Sciatic nerve (tissue), 2 donors: ENCODE results near the gene GKN1. TPM values are rescaled to one million over a fixed set of nuclear protein-coding genes. Genes with fewer than 3 reads are reported as not detected.

ENCODE experiments used
- ATAC-seq: fragments of 200-7000 bp; cut with Tn5 transposase; one replicate; pipeline ENCODE4 v1.9.1; 2020; ENCODE audit warnings: mild to moderate bottlenecking, moderate library complexity
- DNase-seq: peaks from one replicate; pipeline ENCODE4 v3.0.0-alpha.2; 2020; ENCODE audit warnings: low spot score
- intact Hi-C: fragments of 100-400 bp; cut with DNase I; formaldehyde crosslinking; loops from one replicate; pipeline ENCODE4 v1.14.2; 2022
- total RNA-seq: library from RNA; stranded (reverse); fragmentation: NEBNext Ultra II Directional; extraction: Animal tissue kit (Norgen Biotek cat#: 25700); gene quantifications from one replicate; pipeline ENCODE4 v1.2.1, GENCODE V29; 2021
- donor health status: DM: no; HTN: no; CAD: no.
- donor health status: DM: no; HTN: no; CAD: no.

Gene GKN1
- total RNA-seq, 1 donor from 2014 or later, result not detected

DNA sequence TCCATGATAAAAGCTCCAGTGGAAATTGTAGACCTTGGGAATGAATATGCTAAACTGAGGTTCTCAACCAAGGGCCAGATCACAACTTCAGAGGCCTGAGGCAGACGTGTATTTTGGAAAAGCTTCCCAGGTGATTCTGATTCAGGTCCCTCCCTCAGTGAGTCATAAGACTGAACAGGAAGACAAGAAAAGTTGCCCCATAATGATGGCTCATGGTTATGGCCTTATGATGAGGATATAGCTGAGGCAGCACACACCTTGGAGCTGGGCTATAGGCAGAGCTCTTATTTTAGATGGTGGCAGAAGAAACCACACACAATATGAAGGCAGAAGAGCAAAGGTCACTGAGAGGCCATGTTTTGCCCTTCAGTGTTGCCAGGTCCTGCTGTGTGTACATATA lies 48.1 kb downstream of the GKN1 start:
- ATAC-seq, result no peak

DNA sequence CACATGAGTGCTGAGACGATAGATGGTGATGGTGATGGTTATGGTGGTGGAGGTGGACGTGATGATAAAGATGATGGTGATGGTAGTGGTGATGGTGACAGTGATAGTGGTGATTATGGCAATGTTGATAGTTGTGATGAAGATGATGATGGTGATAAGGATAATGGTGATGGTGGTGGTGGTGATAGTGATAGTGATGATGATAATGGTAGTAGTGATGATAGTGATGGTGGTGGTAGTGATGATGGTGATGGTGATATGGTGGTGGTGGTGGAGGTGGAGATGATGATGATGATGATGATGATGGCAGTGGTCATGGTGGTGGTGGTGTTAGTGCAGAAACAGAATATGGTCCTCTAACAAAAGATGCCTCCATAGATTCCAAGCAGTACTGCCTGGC lies 48.8 kb downstream of the GKN1 start:
- ATAC-seq, result no peak
- intact Hi-C loops, result no loop called here

More for the DNA sequence above, 48.1 kb downstream of the GKN1 start:
- intact Hi-C loops, result no loop called here
- DNase-seq, result no peak

DNA sequence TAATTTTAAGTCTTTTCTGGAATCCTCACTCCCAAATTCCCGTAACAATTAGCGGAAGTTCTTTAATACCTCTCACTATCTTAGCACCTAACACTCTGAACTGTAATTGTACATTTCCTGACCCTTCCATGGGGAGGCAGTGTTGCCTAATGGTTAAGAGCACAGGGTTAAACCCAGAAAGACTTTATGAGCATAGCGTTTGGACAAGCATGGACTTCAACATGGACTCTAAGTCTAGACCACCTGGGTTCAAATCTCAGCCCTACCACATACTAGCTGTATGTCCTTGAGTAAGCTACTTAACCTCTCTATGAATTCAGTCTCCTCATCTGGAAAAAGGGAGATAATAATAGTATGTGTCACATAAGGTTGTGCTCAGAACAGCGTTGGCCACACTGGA lies 51.6 kb downstream of the GKN1 start:
- intact Hi-C loops, result no loop called here
- ATAC-seq, result peak; percentile 67
- DNase-seq, result no peak

More for the DNA sequence above, 48.8 kb downstream of the GKN1 start:
- no peak for DNase-seq

DNA sequence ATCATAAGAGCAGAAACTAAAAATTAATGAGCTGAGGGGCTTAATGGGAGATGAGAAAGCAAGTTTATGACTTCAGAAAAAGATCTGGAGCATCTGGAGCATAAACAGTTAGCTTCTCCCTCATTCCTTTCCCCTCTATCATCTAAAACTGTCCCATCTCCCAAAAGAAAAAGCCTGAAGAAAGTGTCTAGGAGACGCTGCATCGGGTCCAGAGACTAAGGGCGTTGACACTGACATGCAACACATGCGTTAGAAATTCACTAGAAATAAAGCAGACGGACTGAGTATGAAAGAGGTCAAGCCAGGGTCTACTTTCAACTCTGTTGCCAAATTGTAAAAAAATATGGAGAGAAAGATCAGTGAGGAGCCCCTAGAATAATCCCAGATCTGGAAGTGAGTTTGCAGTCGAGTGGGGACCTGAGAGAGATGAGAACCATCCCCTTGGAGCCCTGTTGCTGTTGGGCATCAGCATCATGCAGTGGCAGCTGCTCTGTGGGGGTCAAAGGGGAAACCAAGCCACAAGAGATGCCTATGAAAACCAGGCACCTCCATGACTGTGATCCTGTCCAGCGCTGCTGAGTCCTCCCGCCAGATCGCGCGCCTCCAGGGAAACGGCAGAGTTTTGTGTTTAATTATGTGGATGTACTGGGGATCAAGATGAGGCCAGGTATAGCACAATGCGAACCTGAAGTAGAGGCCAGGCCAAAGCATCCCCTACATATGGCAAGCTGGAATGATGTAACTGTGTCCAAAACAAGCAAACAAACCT lies 52.4 kb downstream of the GKN1 start:
- intact Hi-C loops, result no loop called here
- ATAC-seq (no peak), DNase-seq (no peak)

Other genes starting within 250 kb of the GKN1 start
- gene ARHGAP25, start 239.8 kb upstream of the GKN1 start, total RNA-seq, result 21.6 TPM
- not detected for gene BMP10, start 103.2 kb upstream of the GKN1 start, total RNA-seq
- not detected for gene GKN2, start 21.7 kb upstream of the GKN1 start, total RNA-seq
- gene ANTXR1, start 38.5 kb downstream of the GKN1 start, total RNA-seq, result 89.9 TPM